Chondrocyte (in vitro differentiated cells): ENCODE data around the gene APEX1. TPM values are rescaled to one million over a fixed set of nuclear protein-coding genes. Genes with fewer than 3 reads are reported as not detected.
"Not testable (repeated sequence)": the region's sequence is repeated elsewhere in the genome, so short reads cannot be mapped to it uniquely, and the experiment has no call there.

Source experiments
- DNase-seq: peaks from one replicate; pipeline ENCODE4 v3.0.0; 2021; ENCODE audit warnings: mixed read lengths, low spot score
- H3K27ac Mint-ChIP-seq: one replicate; pipeline ENCODE4 v1.8.0; 2021; ENCODE audit warnings: mild to moderate bottlenecking, moderate library complexity, mixed read lengths; ENCODE audit not compliant: unreplicated experiment
- H3K27me3 Mint-ChIP-seq: 2 replicates; pipeline ENCODE4 v1.8.0; 2021; ENCODE audit warnings: low read depth, mixed read lengths
- H3K36me3 Mint-ChIP-seq: 2 replicates; pipeline ENCODE4 v1.8.0; 2021; ENCODE audit warnings: low read depth, mixed read lengths
- H3K4me1 Mint-ChIP-seq: 2 replicates; pipeline ENCODE4 v1.8.0; 2021; ENCODE audit warnings: low read depth, mild to moderate bottlenecking, mixed read lengths
- H3K4me3 Mint-ChIP-seq: one replicate; pipeline ENCODE4 v1.8.0; 2021; ENCODE audit warnings: mild to moderate bottlenecking, moderate library complexity, mixed read lengths; ENCODE audit not compliant: unreplicated experiment
- H3K9me3 Mint-ChIP-seq: 2 replicates; pipeline ENCODE4 v1.8.0; 2021; ENCODE audit warnings: low read depth, mixed read lengths
- CTCF ChIP-seq: fragments of 200-600 bp; sonication (generic); IDR thresholded peaks from 2 replicates; pipeline ENCODE4 v1.5.0; 2021; ENCODE audit warnings: antibody characterized with exemption, mild to moderate bottlenecking, moderate library complexity
- total RNA-seq: library from RNA; stranded (reverse); gene quantifications from 3 replicates; pipeline ENCODE4 v1.2.1, GENCODE V29; 2021

APEX1 gene
- total RNA-seq, 1 donor from 2014 or later = 141 TPM

GRCh38 chr14:20441461-20441860 lies 13.6 kb upstream of the APEX1 start:
- TF ChIP-seq CTCF = no peak
- Mint-ChIP-seq H3K4me1 (peaks cover 5% of the 10 kb centered on the region), H3K27ac (no peak overlapping the region), H3K4me3 (no peak overlapping the region), H3K36me3 (no peaks in the 10 kb centered on the region), H3K27me3 (peaks cover 2% of the 10 kb centered on the region), H3K9me3 (no peaks in the 10 kb centered on the region)
- DNase-seq = no peak

DNA sequence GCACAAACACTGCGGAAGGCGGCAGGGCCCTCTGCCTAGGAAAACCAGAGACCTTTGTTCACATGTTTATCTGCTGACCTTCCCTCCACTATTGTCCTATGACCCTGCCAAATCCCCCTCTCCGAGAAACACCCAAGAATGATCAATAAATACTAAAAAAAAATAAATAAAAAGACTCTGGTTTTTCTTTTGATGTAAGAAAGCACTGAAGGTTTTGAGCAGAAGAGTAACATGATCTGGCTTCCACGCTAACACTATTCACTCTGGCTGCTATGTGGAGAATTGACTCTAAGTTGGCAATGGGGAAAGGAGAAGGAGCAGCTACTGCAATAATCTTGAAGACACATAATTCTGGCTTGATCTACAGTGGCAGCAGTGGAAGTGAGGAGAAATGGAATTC lies 11.4 kb upstream of the APEX1 start:
- H3K4me1 Mint-ChIP-seq, H3K27ac Mint-ChIP-seq: not testable (repeated sequence)

DNA sequence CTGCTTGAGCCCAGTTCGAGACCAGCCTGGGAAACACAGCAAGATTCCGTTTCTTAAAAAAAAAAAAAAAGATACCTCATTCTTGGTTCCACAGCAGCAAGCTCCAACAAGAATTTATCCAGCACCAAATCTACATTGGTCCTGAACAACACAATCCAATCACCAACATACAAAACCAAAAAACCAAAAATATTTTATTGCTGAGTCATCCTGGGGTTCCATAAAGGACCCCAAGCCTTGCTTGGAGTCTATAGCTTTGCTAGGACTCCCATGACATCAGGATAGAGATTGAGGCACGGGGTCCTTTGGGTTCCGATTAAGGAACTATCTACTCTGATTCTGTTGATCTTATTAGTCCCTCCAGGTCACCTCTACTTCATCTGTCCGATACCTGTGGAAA lies 8.1 kb upstream of the APEX1 start:
- Mint-ChIP-seq H3K4me3 (no peak overlapping the region), H3K4me1 (no peaks in the 10 kb centered on the region), H3K36me3 (peaks cover 30% of the 10 kb centered on the region), H3K9me3 (no peaks in the 10 kb centered on the region), H3K27me3 (no peaks in the 10 kb centered on the region), H3K27ac (no peak overlapping the region)
- no peak for DNase-seq
- no peak for TF ChIP-seq CTCF

More for the DNA sequence above, 11.4 kb upstream of the APEX1 start:
- H3K9me3 Mint-ChIP-seq, H3K4me3 Mint-ChIP-seq, H3K27me3 Mint-ChIP-seq, DNase-seq: not testable (repeated sequence)
- peaks cover 15% of the 10 kb centered on the region for H3K36me3 Mint-ChIP-seq

DNA sequence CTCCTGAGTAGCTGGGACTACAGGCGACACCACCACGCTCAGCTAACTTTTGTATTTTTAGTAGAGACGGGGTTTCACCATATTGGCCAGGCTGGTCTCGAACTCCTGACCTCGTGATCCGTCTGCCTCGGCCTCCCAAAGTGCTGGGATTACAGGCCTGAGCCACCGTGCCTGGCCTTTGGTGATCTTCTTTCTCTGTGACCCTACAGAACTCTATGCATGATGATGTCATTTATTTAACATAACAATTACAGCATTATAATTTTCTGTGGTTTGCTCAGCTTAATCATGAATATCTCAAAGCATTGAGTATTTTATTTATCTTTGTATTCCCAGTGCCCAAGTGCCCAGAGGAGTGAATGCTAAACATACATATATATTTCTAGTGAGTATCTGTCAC lies 2.2 kb upstream of the APEX1 start:
- not testable (repeated sequence) for H3K9me3 Mint-ChIP-seq, DNase-seq, H3K27me3 Mint-ChIP-seq, H3K4me3 Mint-ChIP-seq, H3K4me1 Mint-ChIP-seq, H3K27ac Mint-ChIP-seq
- H3K36me3 Mint-ChIP-seq = peaks cover 33% of the 10 kb centered on the region

GRCh38 chr14:20455355-20456300 lies 602 bp downstream of the APEX1 start:
- Mint-ChIP-seq H3K4me3 (no peak overlapping the region), H3K36me3 (peaks cover 21% of the 10 kb centered on the region), H3K4me1 (peaks cover 23% of the 10 kb centered on the region), H3K27me3 (no peaks in the 10 kb centered on the region), H3K9me3 (no peaks in the 10 kb centered on the region), H3K27ac (no peak overlapping the region)
- DNase-seq = no peak
- TF ChIP-seq CTCF = no peak

DNA sequence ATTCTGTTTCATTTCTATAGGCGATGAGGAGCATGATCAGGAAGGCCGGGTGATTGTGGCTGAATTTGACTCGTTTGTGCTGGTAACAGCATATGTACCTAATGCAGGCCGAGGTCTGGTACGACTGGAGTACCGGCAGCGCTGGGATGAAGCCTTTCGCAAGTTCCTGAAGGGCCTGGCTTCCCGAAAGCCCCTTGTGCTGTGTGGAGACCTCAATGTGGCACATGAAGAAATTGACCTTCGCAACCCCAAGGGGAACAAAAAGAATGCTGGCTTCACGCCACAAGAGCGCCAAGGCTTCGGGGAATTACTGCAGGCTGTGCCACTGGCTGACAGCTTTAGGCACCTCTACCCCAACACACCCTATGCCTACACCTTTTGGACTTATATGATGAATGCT lies 1.9 kb downstream of the APEX1 start:
- no peak overlapping the region for H3K27ac Mint-ChIP-seq
- no peak for DNase-seq
- H3K36me3 Mint-ChIP-seq = peaks cover 17% of the 10 kb centered on the region
- no peak overlapping the region for H3K4me3 Mint-ChIP-seq
- H3K9me3 Mint-ChIP-seq = no peaks in the 10 kb centered on the region
- H3K27me3 Mint-ChIP-seq = no peaks in the 10 kb centered on the region
- peaks cover 28% of the 10 kb centered on the region for H3K4me1 Mint-ChIP-seq
- no peak for TF ChIP-seq CTCF
